ENCODE data around the gene TBL1X.

TBL1X gene

GRCh38 chrX:9739130-9739529 is 274.3 kb downstream of the TBL1X start:
- no peak overlapping the region for H3K27ac ChIP-seq
- no peaks in the 10 kb centered on the region for H3K9me3 ChIP-seq
- no peaks in the 10 kb centered on the region for H3K36me3 ChIP-seq
- H3K4me3 ChIP-seq (ENCODE audit: low read depth in 1 of 2, low read length in 1 of 2), result no peak overlapping the region
- H3K4me1 ChIP-seq (ENCODE audit: control insufficient read depth in 1 of 2, insufficient read depth in 1 of 2, low read depth in 1 of 2, low read length in 1 of 2), result no peaks in the 10 kb centered on the region
- H3K27me3 ChIP-seq, result no peaks in the 10 kb centered on the region
- TF ChIP-seq, protein P1, sequence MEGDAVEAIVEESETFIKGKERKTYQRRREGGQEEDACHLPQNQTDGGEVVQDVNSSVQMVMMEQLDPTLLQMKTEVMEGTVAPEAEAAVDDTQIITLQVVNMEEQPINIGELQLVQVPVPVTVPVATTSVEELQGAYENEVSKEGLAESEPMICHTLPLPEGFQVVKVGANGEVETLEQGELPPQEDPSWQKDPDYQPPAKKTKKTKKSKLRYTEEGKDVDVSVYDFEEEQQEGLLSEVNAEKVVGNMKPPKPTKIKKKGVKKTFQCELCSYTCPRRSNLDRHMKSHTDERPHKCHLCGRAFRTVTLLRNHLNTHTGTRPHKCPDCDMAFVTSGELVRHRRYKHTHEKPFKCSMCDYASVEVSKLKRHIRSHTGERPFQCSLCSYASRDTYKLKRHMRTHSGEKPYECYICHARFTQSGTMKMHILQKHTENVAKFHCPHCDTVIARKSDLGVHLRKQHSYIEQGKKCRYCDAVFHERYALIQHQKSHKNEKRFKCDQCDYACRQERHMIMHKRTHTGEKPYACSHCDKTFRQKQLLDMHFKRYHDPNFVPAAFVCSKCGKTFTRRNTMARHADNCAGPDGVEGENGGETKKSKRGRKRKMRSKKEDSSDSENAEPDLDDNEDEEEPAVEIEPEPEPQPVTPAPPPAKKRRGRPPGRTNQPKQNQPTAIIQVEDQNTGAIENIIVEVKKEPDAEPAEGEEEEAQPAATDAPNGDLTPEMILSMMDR (IDR thresholded peaks at IDR 0.05), result no peak

DNA sequence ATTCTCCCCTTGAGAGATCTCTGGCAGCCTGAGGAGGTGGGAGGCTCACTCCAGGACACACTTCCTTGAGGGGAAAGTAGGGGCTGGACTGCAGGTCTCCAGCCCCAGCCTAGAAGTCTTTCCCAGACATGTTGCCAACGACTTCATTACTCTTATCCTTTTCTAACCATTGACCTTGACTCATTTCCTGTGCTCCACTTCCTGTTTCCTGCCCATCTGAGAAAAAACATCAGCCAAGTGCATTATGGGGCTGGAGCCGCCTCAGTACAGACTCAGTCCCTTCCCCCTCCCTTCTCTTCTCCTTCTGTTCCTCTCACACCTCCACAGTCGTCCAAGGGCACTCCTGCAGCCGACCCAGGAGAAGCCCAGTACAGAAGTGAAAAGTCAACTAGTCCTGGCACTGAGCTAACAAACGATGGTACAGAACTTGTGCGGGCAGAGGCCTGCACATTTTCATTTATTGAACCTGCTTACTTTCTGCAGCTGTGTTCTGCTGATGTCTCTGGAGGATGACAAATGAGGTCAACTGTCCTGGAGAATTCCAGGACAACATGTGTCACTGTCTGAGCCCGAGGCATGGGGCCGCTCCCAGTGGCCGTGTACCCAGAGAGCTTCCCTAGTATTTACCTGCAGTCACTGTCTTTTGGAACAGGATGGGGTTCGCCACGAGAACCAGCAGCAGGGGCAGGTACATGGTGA is 280.7 kb downstream of the TBL1X start:
- Histone ChIP-seq H3K27ac (no peak overlapping the region), H3K4me3 (ENCODE audit: low read depth in 1 of 2, low read length in 1 of 2) (no peak overlapping the region), H3K9me3 (no peaks in the 10 kb centered on the region), H3K27me3 (peaks cover 19% of the 10 kb centered on the region), H3K4me1 (ENCODE audit: control insufficient read depth in 1 of 2, insufficient read depth in 1 of 2, low read depth in 1 of 2, low read length in 1 of 2) (no peaks in the 10 kb centered on the region), H3K36me3 (no peaks in the 10 kb centered on the region)
- TF ChIP-seq, protein P1 (IDR thresholded peaks at IDR 0.05), result no peak

DNA sequence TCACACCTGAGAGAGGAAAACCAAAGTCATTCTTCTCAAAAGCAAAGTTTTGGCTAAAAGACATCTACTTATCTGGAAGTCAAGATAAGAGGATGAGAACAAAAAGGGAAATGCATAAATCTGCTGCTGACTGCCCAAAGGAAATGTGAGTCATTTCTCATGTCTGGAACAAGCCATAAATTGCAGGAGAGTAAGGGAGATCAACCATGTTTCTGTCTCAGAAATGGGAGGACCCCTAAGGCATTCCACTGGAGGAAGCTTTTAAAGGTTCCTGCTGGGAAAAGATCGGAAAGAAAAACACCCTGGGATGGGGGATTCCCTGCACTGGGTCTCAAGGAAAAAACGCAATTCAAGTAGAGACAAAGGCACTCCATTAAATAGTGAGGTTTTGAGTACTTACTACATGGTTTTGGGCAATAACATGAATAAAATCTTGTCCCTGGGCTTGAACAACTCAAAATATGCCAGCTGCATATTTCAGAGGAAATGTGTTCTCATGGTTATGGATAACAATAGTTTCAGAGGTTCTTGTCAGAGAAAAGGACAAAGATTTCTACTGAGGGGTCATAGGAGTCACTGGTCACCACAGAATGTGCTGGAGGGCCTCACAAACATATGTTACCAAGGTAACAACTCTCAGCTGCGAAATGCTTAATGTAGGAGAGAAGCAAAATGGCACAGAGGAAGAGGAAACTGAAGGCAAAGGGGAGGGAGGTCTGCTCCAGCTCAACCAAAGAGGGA is 281.5 kb downstream of the TBL1X start:
- Histone ChIP-seq H3K4me1 (ENCODE audit: control insufficient read depth in 1 of 2, insufficient read depth in 1 of 2, low read depth in 1 of 2, low read length in 1 of 2) (no peaks in the 10 kb centered on the region), H3K36me3 (no peaks in the 10 kb centered on the region), H3K27ac (no peak overlapping the region), H3K27me3 (peaks cover 19% of the 10 kb centered on the region), H3K4me3 (ENCODE audit: low read depth in 1 of 2, low read length in 1 of 2) (no peak overlapping the region), H3K9me3 (no peaks in the 10 kb centered on the region)
- TF ChIP-seq, protein P1 (IDR thresholded peaks at IDR 0.05), result no peak

- no peak overlapping the region for H3K4me3 ChIP-seq (ENCODE audit: low read depth in 1 of 2, low read length in 1 of 2)
- peaks cover 19% of the 10 kb centered on the region for H3K27me3 ChIP-seq
- H3K9me3 ChIP-seq, result no peaks in the 10 kb centered on the region
- no peaks in the 10 kb centered on the region for H3K36me3 ChIP-seq
- H3K4me1 ChIP-seq (ENCODE audit: control insufficient read depth in 1 of 2, insufficient read depth in 1 of 2, low read depth in 1 of 2, low read length in 1 of 2), result no peaks in the 10 kb centered on the region
- TF ChIP-seq, protein P1 (IDR thresholded peaks at IDR 0.05), result no peak
- H3K27ac ChIP-seq, result no peak overlapping the region
Measured at GRCh38 chrX:9747644-9748043, 282.8 kb downstream of the TBL1X start.

DNA sequence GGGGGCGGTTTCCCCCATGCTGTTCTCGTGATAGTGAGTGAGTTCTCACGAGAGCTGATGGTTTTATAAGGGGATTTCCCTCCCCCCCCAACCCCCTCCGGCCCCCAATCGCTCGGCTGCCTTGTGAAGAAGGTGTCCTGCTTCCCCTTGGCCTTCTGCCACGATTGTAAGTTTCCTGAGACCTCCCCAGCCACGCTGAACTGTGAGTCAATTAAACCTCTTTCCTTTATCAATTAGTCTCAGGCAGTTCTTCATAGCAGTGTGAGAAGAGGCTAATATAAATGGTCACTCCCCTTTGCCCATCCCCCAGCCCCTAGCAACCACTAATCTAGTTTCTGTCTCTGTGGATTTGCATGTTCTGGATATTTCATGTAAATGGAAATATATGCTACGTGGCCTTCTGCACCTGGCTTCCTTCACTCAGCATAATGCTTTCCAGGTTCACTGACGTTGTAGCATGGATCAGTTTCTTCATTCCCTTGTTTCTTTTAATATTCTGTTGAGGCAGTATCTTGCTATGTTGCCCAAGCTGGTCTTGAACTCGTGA is 284.4 kb downstream of the TBL1X start:
- H3K4me3 ChIP-seq (ENCODE audit: low read depth in 1 of 2, low read length in 1 of 2), result no peak overlapping the region
- TF ChIP-seq, protein P1 (IDR thresholded peaks at IDR 0.05), result no peak

More for the DNA sequence above, 284.4 kb downstream of the TBL1X start:
- Histone ChIP-seq H3K36me3 (no peaks in the 10 kb centered on the region), H3K9me3 (no peaks in the 10 kb centered on the region), H3K27me3 (peaks cover 19% of the 10 kb centered on the region), H3K27ac (no peak overlapping the region), H3K4me1 (ENCODE audit: control insufficient read depth in 1 of 2, insufficient read depth in 1 of 2, low read depth in 1 of 2, low read length in 1 of 2) (no peaks in the 10 kb centered on the region)

Data from neutrophil (primary cell).